ENCODE data around the gene BCL2.

GRCh38 chr18:63236921-63237846 lies 82.4 kb downstream of the BCL2 start:
- TF ChIP-seq GLIS3 (CRISPR knock-in tag; IDR thresholded peaks at IDR 0.05) (no peak), TSHZ2 (CRISPR knock-in tag; IDR thresholded peaks at IDR 0.05) (no peak), OSR1 (CRISPR knock-in tag; IDR thresholded peaks at IDR 0.05) (no peak)

All from SK-N-SH treated with all-trans-retinoic acid at 6 μM for 48 hours (cell line).